HG03432 (cell line): ENCODE results near the gene CTNNA3.
A peak's percentile ranks its signal among the peaks of the same experiment; 100 is the strongest.

ENCODE experiments used
- ATAC-seq: cut with Tn5 transposase; IDR thresholded peaks from one replicate; pipeline ENCODE4 v1.9.1; 2021; ENCODE audit warnings: mild to moderate bottlenecking, moderate library complexity; ENCODE audit not compliant: unreplicated experiment

The CTNNA3 gene

GRCh38 chr10:66045859-66046258, 1650.1 kb downstream of the CTNNA3 start:
- no peak for ATAC-seq

- ATAC-seq: no peak
Measured at GRCh38 chr10:66041771-66042170, 1654.2 kb downstream of the CTNNA3 start.

DNA sequence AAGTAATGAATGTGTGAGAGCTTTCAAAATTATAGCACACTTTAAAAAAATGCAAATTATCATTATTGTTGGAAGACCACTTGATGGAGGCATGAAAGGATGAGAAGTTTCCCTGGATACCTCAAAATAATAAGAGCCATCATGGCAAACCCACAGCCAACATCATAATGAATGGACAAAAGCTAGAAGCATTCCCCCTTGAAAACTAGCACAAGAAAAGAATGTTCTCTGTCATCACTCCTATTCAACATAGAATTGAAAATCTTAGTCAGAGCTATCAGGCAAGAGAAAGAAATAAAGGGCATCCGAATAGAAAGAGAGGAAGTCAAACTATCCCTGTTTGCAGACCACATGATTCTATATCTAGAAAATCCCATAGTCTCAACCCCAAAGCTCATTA, 1657.4 kb downstream of the CTNNA3 start:
- ATAC-seq: no peak

- no peak for ATAC-seq
Measured at GRCh38 chr10:66026321-66026720, 1669.7 kb downstream of the CTNNA3 start.

DNA sequence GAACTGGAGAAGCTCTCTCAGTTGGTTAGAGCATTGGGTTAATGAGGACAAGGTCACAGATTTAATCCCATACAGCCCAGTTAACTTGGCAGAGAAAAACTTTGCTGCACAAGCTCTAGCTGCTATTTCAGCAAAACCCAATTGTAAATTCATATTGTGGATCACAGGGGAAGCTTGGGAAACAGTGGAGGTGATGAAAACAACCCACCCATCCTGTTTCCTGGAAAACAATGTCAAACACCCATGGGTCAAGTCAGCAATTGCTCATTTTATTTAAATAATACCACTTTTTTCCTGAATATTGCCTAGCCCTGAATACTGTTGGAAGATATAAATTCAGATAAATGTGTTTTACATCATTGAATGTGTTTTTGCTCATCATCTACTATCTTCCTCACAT, 1670.8 kb downstream of the CTNNA3 start:
- no peak for ATAC-seq

DNA sequence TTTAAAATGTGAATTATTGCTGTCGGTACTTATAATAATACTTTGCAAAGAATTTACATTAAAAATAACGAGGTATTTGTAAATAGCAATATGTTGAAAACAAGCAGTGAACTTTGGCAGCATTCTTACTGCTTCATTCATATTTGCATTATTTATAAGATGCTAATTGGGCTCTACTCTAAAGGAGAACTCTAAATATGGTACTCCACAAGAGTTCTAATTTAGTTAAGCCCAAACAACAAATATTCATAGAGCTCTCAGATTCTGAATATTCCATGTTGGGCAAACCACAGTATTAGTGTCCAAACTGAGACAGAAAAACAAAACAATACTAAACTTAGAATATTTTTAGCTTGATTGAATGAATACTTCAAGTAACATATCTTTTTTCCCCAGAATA, 1674.6 kb downstream of the CTNNA3 start:
- ATAC-seq: no peak

- no peak for ATAC-seq
Measured at GRCh38 chr10:66008221-66008620, 1687.8 kb downstream of the CTNNA3 start.

- ATAC-seq: no peak
Measured at GRCh38 chr10:66006411-66006810, 1689.6 kb downstream of the CTNNA3 start.

DNA sequence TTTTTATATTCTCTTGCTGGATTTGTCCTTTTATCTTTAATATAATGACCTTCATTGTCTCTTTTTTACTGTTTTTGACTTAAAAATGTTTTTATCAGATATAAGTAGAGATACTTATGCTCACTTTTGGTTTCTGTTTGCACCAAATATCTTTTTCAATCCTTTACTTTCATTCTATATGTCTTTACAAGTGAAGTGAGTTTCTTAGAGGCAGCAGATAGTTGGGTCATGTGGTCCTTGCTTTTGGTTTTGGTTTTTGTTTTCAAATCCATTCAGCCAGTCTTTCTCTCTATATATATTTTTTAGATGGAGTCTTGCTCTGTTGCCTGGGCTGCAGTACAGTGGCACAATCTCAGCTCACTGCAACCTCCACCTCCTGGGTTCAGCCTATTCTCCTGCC, 1702.5 kb downstream of the CTNNA3 start:
- ATAC-seq: peak; percentile 52

DNA sequence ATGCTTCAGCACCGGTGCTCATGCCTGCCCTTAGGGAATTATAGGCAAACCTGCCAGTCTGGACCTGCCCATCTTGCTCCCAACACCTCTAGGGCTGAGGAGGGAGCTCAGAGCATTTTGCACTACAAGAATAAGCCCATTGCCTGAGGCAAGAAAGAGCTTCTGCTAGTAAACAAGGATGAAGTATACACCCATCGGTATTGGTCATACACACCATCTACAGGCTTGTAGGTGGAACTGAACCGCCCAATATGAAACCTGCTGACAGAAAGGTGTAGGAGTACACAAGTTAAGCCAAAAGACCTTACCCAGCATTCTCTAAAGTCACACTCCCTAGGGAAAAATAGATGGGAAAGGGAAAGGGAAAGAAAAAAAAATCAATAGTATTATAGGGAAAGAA, 1727.1 kb downstream of the CTNNA3 start:
- ATAC-seq: no peak

- no peak for ATAC-seq
Measured at GRCh38 chr10:65968437-65968836, 1727.6 kb downstream of the CTNNA3 start.

- ATAC-seq: no peak
Measured at GRCh38 chr10:65964205-65964604, 1731.8 kb downstream of the CTNNA3 start.

GRCh38 chr10:65952086-65952485, 1743.9 kb downstream of the CTNNA3 start:
- no peak for ATAC-seq

DNA sequence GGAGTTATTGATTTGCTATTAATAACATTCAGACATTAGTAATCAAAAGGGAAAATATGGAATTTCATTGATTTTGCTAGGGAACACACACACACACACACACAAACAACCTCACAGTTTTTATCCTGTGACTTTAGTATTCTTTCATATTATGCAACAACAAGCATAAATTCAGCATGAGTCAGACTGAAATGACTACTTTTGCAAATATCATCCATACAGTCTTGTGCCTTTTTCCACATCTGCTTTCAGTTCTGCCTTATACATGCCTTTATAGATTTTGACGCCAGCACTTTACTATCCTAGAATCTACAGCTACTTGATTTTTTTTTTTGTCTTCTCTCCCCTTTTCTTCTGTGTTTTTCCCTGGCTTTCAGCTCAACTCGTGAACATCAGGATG, 1745.9 kb downstream of the CTNNA3 start:
- ATAC-seq: no peak

DNA sequence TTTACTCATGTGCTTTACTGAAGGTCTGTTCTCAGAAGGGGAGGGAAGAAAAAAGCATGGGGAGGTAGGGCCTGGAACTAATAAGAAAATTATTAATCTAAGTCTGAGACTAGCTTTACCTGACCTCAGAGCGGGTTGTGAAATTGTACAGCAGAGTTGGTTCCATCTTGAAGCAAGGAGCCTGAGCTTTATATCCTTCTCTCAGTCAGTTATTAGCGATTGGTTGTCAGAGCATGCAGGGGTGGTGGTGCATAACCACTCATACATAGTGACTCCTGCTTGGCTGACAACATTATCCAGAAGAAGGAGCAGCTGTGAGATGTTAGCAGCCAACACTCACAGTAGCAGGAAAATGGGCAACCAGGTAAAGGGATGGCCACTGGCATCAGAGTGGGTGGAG, 1746.5 kb downstream of the CTNNA3 start:
- no peak for ATAC-seq

DNA sequence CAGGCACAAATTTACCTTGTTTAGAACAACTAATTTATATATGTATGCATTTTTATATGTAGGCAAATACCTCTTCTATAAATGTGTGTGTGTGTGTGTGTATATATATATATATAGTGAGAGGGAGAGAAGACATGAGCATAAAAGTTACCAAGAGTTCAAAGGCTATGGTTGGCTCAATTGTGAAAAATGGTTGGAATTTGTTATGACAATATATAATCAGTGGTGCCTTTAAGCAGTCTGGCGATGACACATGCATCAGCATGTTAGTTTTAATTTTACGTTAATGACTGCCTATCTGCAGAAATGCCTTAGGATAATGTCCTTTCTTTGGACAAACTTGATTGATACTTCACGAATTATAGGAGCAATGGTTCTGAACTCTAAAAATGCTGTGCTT, 1750.9 kb downstream of the CTNNA3 start:
- ATAC-seq: no peak

GRCh38 chr10:65943451-65943850, 1752.5 kb downstream of the CTNNA3 start:
- no peak for ATAC-seq

DNA sequence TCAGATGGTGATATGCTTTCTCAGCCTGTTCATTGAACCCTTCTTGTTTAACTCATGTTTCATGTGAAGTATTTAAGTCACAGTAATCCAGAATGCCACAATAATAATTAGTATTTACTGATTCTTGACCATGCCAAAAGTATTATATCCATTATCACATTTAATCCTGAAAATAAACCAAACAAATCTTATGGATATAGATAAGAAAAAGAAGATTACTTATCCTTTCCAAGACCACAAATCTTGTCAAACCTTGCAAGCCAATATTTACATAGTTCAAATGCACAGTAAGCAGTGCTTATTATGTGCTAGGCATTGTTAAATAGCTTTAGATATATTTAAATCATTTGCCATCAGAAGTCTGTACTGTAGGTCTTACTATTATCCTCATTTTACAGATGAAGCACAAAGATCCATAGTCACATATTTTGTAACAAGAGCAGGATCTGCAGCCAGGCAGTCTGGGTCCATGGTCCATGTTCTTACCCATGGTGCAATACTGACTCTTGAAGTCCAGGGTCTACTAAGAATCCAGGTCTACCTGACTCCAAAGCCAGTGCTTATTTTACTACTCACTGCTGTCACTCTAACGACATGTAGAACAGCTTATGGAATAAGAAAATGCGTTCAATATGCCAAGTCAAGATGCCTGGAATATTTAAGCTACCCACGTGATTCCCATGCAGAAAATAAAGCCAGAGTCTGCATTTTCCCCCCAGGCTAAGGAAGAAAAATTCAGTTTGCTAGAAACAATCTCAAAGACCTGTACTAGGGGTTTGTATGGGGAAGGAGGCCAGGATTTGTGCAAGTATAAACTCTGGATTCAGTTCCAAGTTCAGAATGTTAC, 1755.0 kb downstream of the CTNNA3 start:
- no peak for ATAC-seq

GRCh38 chr10:65940105-65940504, 1755.9 kb downstream of the CTNNA3 start:
- no peak for ATAC-seq

GRCh38 chr10:65931291-65932070, 1764.5 kb downstream of the CTNNA3 start:
- ATAC-seq: no peak

DNA sequence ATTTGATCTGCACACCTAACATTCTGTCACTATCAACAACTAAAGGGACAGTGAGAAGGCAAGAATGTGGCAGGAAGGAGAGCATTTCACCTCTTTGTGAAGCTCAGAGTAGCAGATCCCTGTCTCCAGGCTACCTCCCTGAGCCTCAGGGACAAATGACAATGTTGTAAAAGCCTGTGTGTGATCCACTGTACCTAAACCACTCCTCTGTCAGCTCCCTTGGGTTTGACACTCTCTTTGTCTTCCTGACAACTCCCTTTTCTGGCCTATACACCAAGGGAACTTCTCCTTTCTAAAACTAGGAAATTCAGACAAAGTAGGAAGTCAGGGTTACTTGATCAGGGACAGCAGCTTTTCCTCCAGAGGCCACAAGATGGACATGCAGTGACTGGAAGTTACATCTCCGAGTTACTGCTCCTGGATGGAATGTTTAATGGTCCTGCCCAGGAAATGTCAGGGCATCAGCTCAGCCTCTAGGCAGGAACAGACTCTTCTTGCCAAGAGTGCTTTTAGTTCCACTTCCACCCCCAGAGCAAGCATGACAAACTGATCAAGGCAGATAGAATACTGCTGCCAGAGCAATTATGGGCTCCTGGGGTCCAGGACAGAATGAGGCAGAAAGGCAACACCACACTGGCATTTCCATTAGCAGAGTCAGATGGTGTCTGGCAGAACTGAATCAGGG, 1784.7 kb downstream of the CTNNA3 start:
- ATAC-seq: no peak

GRCh38 chr10:65910209-65910608, 1785.8 kb downstream of the CTNNA3 start:
- ATAC-seq: no peak
